HG03045 (cell line): ENCODE measurements around the gene MEPCE.
"Not testable (repeated sequence)": the region's sequence is repeated elsewhere in the genome, so short reads cannot be mapped to it uniquely, and the experiment has no call there.

Experiments used
- ATAC-seq: cut with Tn5 transposase; IDR thresholded peaks from one replicate; pipeline ENCODE4 v1.9.1; 2021; ENCODE audit warnings: mild to moderate bottlenecking, moderate library complexity; ENCODE audit not compliant: unreplicated experiment

MEPCE gene

DNA sequence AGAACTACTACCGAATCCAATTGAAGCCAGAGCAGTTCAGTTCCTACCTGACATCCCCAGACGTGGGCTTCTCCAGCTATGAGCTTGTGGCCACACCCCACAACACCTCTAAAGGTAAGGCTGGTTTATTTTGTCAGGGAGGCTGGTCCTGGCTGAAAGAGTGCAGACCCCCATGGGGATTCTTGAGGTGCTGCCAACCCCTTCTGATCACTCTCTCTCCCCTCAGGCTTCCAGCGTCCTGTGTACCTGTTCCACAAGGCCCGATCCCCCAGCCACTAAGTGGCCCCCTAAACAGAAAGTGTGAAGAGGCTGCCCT lies 3.6 kb downstream of the MEPCE start:
- ATAC-seq = no peak

DNA sequence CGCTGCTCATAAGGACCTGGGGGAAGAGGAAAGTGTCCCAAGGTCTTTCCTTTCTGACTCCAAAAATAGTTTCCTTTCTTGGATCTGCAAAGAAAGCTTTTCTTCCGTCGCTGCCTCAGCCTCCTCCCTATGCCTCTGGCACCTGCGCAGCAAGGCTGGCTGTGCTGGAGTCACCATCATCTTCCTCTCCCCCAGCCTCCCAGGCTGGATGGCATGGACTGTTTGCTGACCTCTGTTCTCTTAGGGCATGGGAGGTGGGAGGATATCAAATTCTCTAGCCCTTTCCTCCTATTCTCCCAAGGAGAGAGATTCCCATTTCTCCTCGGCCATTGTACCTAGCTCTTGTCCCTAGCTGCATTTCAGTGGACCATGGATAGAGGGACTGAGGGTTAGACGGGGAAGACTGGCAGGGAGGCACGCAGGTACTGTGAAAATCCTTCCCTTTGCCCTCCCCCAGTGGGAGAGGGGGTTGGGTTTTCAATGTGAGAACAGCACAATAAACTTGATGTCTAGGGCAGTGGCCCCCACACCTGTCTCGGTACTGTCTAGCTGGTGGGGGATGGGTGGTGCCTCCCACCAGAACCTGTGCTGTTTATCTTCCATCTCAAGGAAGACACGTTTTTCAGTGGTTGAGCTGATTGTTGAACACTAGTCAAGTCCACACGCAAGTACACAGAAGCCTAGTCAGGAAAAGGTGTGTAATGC lies 4.1 kb downstream of the MEPCE start:
- ATAC-seq = no peak

DNA sequence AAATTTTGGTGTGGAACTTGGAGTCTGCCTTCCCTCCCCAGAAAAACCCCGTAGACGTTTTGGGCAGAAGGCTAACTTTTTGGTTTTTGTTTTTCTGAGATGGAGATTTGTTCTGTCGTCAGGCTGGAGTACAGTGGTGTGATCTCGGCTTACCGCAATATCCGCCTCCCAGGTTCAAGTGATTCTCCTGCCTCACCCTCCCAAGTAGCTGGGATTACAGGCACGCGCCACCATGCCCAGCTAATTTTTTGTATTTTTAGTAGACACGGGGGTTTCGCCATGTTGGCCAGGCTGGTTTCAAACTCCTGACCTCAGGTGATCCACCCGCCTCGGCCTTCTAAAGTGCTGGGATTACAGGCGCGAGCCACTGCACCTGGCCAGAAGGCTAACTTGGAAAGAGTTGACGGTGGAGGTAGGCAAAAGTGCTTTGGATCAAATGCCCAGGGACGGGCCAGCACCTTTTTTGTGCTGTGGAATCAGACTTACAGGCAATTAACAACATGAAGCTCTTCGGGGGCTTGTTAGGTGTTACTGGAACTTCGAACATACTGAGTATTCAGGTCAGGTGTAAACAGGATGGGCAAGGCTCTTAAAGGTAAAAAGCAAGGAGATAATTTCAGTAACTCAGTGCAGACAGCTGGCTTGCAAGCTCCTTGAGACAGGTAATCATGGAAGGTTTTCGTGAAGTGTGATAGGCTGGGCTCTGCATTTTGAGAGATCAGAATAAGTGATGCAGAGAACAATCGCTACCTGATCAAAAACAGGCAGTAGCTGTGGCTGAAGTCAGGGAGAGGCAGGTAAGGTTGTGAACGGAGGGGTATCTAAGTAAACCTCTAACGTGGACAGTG lies 4.9 kb downstream of the MEPCE start:
- ATAC-seq = no peak

DNA sequence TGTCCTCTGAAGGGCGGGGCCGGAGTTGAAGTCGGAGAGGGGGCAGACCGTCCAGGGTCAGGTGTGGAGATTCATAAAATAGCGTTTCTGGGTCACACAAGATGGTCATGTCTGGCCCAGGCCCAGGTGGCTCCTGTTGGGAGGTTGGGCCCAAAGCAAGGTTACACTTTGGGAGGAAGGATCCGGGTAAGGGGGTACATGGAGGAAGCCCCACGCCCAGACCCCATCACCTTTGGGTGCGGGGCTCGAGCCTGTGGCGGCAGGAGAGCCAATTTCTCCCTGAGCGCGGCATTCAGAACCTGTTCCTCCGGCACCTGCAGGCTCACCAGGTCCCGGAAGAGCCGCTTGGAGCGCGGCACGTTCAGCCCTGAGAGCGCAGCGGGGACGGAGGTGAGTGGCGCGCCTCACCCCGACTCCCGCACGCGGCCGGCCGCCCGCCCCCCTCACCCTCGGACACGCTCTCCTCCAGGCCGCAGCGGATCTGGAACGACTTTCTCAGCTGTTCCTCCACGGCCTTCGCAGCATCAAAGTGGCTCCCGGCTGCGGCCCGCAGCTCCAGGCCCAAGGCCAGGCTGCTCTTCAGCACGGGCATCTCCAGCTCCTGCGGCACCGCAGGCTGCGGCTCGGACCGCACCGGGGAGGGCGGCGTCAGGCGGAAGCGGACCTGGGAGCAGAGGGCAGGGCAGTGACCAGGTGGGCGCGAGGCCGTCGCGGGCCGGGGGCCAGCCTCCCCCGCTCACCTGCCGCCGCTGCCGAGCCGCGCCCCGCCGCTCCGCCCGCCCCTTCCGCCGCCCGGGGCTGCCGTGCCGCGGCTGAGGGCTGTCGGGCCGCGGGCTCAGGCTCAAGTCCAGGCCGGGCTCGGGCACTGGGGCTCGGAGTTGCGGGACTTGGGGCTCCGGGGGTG lies 6.0 kb downstream of the MEPCE start:
- ATAC-seq = peak; percentile 23

DNA sequence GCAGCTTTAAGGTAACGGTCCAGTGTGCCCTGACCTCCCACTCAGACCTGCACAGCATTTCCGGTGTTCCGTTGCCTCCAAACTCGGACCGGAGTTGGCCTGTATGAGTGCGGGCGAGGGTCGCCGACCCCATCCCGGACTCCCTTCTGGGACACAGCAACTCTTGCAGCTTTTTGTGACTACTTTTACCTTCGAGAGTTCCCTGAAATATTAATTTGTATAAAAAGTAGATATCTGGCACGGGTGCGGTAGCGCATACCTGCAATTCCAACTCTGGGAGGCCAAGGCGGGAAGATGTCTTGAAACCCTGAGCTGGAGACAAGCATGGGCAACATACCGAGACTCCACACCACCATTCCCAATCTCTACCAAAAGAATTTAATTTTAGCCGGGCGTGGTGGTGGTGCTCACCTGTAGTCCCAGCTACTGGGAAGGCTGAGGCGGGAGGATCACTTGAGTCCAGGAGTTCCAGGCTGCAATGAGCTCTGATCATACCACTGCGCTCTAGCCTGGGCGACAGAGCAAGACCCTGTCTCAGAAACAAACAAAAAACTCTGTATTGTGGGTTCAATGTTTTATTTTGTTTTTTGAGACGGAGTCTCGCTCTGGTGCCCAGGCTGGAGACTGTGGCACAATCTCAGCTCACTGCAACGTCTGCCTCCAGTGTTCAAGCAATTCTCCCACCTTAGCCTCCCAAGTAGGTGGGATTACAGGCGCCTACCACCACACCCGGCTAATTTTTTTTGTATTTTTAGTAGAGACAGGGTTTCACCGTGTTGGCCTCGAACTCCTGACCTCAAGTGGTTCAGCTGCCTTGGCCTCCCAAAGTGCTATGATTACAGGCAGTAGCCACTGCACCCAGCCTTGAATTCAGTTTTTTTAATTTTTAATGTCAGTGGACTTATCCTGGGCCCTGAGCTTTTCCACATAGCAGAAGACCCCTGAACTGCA lies 7.8 kb downstream of the MEPCE start:
- ATAC-seq = no peak

DNA sequence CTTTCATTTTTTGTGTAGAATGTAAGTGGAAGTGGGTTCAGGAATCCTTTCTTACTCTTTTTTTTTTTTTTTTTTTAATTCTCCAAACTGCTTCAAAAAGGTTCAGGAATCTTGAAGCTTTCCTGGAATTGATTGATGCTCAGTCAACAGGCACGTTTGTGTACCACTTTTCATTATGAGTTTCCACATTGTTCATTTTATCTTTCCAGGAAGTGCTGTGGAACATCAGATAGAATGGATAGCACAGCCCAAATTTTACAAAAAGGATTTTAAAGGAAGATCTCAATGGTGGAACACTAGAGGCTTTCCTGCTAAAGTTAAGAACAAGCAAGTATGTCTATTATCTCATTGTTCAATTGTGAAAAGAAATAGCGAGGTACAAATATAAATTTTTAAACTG lies 8.5 kb downstream of the MEPCE start:
- ATAC-seq = no peak

DNA sequence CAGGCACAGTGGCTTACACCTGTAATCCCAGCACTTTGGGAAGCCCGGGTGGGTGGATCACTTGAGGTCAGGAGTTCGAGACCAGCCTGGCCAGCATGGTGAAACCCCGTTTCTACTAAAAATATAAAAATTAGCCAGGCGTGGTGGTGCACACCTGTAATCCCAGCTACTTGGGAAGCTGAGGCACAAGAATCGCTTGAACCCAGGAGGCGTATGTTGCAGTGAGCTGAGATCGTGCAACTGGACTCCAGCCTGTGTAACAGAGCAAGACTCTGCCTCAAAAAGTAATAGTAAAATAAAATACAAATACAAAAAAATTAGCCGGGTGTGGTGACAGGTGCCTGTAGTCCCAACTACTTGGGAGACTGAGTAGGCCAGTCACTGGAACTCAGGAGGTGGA lies 9.1 kb downstream of the MEPCE start:
- not testable (repeated sequence) for ATAC-seq

DNA sequence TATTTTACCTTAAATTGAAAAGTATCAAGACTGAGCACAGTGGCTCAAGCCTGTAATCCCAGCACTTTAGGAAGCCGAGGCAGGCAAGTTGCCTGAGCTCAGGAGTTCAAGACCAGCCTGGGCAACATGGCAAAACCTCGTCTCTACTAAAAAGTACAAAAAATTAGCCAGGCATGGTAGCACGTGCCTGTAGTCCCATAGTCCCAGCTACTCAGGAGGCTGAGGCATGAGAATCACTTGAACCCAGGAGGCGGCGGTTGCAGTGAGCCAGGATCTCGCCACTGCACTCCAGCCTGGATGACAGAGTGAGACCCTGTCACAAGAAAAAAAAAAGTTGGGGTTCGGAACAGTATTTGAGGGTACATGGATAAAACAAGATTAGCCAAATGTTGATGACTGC lies 9.6 kb downstream of the MEPCE start:
- not testable (repeated sequence) for ATAC-seq

DNA sequence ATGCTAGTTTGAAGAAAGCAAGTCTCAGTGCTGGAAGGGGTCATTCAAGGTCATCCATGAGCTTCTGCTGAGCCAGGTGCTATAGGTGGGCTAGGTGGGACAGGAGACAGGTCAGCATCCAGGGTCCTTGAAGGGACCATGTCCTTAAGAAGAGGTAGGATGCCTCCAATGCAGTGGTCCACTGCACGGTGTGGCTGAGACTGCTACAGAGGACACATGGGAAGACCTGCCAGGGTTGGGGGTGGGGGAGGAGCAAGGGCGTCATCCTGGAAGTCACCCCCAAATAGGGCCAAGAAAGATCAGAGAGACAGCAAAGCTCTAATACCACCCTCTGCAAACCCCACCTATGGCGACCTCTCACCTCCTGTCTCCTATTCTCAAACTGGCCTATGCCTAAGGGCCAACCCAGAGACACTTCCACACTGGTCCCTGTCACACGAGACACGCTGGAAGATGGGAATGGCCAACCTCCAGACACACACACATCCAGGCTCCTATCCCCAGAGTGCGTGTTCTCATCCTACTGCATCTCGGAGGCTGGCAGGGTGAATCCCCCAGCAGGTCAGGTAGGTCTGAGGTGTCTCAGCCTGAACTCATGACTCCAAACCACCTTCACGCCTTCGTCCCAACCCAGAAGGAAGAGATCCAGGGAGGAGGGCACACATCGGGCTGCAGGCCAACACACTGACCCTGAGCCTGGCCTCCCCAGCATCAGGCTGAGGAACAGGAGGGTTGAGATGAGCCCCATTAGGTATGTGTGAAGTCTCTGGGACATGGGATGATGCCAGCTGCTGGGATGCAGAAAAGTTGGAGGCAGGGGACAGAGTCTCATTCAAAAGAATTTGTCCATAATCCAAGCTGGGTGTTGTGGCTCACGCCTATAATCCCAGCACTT lies 12.3 kb downstream of the MEPCE start:
- ATAC-seq = no peak

DNA sequence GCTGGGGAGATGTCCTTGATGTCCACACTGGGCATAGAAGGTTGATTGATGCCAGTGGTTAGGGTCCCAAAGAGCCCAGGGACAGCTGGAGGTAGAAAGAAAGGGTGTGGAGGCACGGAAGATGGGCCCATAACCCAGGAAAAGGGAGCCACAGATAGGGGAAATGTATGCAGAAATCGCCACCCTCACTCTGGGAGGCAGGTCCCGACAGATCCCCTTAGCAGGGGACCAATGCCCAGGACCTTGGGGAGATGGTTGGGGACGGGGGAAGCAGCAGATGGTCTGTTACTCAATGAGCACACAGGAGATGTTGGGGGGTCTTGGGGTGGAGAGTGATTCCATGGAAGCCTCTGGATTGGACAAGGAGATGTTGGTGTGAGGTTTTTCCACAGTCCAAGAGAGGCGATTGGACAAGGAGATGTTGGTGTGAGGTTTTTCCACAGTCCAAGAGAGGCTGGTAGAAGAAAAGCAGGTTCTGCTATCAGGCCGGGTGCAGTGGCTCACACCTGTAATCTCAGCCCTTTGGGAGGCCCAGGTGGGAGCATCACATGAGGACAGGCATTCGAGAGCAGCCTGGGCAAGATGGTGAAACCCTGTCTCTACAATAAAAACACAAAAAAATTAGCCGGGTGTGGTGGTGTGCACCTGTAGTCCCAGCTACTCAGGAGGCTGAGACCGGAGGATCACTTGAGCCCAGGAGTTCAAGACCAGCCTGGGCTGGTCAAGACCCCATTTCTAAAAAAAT lies 13.6 kb downstream of the MEPCE start:
- ATAC-seq = no peak

DNA sequence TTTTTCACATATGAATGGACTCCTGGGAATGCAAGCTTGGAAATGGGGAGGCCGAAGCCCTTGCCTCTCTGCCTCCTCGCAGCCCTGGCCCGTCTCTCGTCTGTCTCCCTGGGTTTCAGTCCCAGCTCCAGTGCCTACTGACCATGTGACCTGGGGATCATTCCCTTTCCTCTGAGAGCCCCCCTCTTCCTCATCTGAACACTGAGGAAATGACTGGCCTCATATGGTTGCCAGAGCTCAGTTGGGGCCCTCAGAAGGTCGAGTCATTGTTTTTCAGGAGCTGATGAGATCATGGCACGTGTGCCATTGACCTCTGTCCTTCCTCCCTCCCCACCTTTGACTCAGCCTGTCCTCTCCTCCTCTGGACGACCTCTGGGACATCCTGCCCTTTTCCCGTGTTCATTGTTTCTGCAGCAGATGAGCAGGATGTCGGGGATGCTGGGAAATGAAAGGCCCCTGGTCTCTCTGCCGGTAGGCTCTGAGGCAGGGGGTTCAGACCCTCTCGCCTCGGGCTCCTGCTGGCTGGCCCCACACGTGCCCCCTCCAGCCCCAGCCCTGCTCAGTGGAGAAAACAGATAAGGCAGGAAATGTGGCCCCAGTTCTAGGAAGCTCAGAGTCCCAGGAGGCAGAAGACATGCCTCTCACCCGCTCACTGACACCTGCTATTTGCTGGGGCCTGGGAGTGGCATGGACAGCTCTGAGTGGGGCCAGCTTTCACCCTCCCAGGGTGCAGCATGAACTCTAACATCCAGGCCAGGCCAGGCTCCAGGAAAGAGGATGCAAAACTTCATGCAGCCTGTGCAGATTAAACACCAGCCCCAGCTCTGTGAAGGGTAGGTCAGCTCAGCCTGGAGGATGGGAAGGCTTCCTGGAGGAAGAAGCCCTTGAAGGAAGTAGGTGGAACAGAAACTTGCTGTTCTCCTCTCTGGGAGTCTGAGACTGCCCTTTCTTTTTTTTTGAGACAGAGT lies 15.0 kb downstream of the MEPCE start:
- no peak for ATAC-seq

DNA sequence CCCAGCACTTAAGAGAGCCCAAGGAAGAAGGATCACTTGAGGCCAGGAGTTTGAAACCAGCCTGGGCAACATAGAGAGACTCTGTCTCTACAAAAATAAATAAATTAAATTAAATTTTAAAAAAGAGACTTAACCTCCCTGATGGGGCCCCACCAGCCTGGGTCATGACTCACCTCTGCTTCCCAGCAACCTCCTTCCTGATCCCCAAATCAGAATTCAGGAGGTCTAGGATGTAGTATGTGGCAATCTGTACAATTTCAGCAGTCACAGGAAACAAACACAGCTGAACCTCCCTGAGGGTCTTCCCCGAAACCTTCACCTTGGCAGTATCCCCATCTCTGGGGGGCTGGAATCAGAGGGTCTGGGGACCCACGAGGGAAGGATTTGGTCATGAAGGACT lies 16.4 kb downstream of the MEPCE start:
- no peak for ATAC-seq

DNA sequence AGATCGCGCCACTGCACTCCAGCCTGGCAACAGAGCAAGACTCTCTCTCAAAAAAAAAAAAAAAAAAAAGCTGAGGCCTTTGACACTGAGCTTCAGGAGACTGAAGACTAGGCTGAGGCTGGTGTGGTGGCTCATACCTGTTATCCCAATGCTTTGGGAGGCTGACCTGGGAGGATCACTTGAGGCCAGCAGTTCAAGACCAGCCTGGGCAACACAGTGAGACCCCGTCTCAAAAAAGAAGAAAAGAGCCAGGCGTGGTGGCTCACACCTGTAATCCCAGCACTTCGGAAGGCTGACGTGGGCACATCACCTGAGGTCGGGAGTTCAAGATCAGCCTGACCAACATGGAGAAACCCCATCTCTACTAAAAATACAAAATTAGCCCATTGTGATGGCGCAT lies 17.7 kb downstream of the MEPCE start:
- ATAC-seq = not testable (repeated sequence)

DNA sequence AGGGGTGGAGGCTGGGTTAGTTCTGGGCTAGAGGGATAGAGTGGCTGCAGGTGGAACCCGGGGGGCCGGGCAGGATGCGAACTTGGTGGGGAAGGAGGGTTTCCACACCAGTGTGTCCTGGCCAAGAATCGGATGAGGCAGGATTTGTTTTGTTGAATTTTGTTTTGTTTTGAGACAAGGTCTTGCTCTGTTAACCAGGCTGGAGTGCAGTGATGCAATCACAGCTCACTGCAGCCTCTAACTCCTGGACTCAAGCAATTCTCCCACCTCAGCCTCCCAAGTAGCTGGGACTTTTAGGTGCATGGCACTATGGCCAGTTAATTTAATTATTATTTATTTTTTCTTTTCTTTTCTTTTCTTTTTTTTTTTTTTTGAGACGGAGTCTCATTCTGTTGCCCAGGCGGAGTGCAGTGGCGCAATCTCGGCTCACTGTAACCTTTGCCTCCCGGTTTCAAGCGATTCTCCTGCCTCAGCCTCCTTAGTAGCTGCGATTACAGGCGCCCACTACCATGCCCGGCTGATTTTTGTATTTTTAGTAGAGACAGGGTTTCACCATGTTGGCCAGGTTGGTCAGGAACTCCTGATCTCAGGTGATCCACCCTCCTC lies 19.7 kb downstream of the MEPCE start:
- ATAC-seq = no peak

DNA sequence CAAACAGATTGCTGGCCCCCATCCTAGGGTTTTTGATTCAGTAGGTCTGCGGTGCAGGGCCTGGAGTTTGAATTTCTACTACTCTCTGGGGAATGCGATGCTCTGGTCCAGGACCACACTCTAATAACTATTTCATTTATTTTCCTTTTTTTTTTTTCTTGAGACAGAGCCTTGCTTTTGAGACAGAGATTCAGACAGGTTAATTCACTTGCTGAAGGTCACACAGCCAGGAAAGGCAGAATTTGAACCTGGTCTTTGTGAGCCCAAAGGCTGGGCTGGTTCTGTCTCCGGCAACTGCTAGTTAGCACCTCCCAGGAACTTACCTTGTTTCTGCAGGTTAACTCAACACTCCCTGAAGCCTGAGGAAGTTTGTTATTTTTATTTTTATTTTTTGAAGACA lies 22.9 kb downstream of the MEPCE start:
- no peak for ATAC-seq

DNA sequence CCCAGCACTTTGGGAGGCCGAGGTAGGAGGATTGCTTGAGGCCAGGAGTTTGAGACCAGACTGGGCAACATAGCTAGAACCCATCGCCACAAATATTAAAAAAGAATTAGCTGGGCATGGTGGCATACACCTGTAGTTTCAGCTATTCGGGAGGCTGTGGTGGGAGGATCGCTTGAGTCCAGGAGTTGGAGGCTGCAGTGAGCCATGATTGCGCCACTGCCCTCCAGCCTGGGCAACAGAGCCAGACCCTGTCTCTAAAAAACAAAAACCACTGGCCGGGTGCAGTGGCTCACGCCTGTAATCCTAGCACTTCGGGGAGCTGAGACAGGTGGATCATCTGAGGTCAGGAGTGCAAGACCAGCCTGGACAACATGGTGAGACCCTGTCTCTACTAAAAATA lies 24.2 kb downstream of the MEPCE start:
- not testable (repeated sequence) for ATAC-seq

DNA sequence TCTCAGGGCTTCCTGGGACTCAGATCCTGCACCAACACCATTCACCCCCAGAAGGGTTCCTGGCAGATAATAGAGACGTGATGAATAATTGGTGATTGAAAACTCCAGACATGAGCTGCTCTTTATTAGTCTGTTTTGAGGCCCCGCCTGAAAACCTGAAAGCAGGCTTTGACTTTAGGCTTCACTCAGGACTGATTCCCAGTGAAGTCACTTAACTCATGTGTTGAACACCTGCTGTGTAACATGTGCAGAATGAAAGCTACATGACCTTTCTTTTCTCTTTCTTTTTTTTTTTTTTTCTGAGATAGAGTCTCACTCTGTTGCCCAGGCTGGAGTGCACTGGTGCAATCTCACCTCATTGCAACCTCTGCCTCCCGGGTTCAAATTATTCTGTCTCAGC lies 25.6 kb downstream of the MEPCE start:
- ATAC-seq = no peak
